Loucy (cell line): ENCODE data around the gene USP47.

ENCODE experiments used
- CTCF ChIP-seq: fragments of 200-600 bp; sonication (generic); conservative IDR thresholded peaks from 2 replicates; pipeline ENCODE4 v1.5.1; 2014; ENCODE audit warnings: mild to moderate bottlenecking, antibody characterized with exemption, low read length
- EZH2phosphoT487 ChIP-seq: fragments of 200-600 bp; IDR thresholded peaks from 2 replicates; pipeline ENCODE4 v1.6.1; 2018; ENCODE audit warnings: antibody characterized with exemption, mild to moderate bottlenecking, moderate library complexity, borderline replicate concordance

DNA sequence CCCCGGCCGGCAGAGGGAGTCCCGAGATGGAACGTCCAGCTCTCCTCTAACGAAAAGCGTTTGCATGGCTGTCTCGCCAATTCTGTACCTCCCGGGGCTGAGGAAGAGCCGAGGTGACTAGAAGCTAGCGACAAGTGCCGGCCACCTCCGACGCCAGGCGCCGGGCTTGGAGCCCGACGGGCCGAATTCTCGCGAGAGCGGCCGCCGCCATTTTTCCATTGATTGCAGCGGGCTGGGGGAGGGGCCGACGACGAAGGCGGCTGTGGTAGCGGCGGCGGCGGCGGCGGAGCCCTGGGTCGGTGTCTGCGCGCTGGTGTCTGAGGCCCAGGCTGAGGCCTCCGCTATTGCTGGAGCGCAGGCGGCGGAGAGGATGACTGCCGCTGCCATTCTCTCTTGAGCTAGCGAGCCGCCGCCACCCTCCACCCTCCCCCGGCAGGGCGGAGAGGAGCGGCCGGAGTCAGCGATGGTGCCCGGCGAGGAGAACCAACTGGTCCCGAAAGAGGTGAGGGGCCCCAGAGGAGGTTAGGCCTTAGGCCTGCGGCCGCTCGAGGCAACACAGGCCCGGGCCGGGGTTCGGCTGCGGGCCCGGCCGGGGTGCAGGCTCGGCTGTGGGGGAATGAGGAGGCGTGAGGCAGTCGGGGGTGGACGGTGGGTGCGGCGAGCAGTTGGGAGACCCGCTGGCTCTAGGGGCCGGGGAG lies at the start of gene USP47:
- TF ChIP-seq EZH2phosphoT487, result no peak
- TF ChIP-seq CTCF, result peak; percentile 60
